Measurements from ENCODE around the gene MYZAP.
A peak's percentile ranks its signal among the peaks of the same experiment; 100 is the strongest.

The MYZAP gene

GRCh38 chr15:57557810-57558209 is 33.9 kb upstream of the MYZAP start:
- DNase-seq (no peak), ATAC-seq (ENCODE audit: insufficient read depth, low read depth) (no peak)
- H3K4me3 ChIP-seq (ENCODE audit: low read depth in 1 of 2, low read length in 2 of 2) = no peak overlapping the region
- no peaks in the 10 kb centered on the region for H3K9me3 ChIP-seq (ENCODE audit: insufficient read depth, low read length, severe bottlenecking)
- no peak overlapping the region for H3K4me2 ChIP-seq (ENCODE audit: insufficient read depth, low read length)
- H2AFZ ChIP-seq (ENCODE audit: low read depth, low read length) = no peak overlapping the region
- no peaks in the 10 kb centered on the region for H3K36me3 ChIP-seq (ENCODE audit: insufficient read depth, low read length)
- peaks cover 11% of the 10 kb centered on the region for H3K27me3 ChIP-seq (ENCODE audit: insufficient read depth, low read length, poor library complexity)
- no peaks in the 10 kb centered on the region for H4K20me1 ChIP-seq (ENCODE audit: insufficient read depth, low read length)
- H3K9ac ChIP-seq (ENCODE audit: low read depth, low read length) = no peak overlapping the region
- TF ChIP-seq, protein P1, sequence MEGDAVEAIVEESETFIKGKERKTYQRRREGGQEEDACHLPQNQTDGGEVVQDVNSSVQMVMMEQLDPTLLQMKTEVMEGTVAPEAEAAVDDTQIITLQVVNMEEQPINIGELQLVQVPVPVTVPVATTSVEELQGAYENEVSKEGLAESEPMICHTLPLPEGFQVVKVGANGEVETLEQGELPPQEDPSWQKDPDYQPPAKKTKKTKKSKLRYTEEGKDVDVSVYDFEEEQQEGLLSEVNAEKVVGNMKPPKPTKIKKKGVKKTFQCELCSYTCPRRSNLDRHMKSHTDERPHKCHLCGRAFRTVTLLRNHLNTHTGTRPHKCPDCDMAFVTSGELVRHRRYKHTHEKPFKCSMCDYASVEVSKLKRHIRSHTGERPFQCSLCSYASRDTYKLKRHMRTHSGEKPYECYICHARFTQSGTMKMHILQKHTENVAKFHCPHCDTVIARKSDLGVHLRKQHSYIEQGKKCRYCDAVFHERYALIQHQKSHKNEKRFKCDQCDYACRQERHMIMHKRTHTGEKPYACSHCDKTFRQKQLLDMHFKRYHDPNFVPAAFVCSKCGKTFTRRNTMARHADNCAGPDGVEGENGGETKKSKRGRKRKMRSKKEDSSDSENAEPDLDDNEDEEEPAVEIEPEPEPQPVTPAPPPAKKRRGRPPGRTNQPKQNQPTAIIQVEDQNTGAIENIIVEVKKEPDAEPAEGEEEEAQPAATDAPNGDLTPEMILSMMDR (IDR thresholded peaks at IDR 0.05; ENCODE audit: borderline replicate concordance, extremely low read depth, low read length, poor library complexity, severe bottlenecking) = no peak
- no peak for TF ChIP-seq EZH2 (IDR thresholded peaks at IDR 0.05; ENCODE audit: borderline replicate concordance, low read depth, low read length, severe bottlenecking)
- H3K4me1 ChIP-seq (ENCODE audit: insufficient read depth, low read length) = no peaks in the 10 kb centered on the region
- no peak overlapping the region for H3K27ac ChIP-seq (ENCODE audit: low read length)
- H3K79me2 ChIP-seq (ENCODE audit: insufficient read depth, low read length) = no peaks in the 10 kb centered on the region

- DNase-seq (peak; percentile 69), ATAC-seq (ENCODE audit: insufficient read depth, low read depth) (peak; percentile 81)
- H3K27me3 ChIP-seq (ENCODE audit: insufficient read depth, low read length, poor library complexity) = peaks cover 10% of the 10 kb centered on the region
- no peak overlapping the region for H2AFZ ChIP-seq (ENCODE audit: low read depth, low read length)
- H3K9ac ChIP-seq (ENCODE audit: low read depth, low read length) = no peak overlapping the region
- H3K36me3 ChIP-seq (ENCODE audit: insufficient read depth, low read length) = no peaks in the 10 kb centered on the region
- no peak overlapping the region for H3K27ac ChIP-seq (ENCODE audit: low read length)
- H3K4me3 ChIP-seq (ENCODE audit: low read depth in 1 of 2, low read length in 2 of 2) = no peak overlapping the region
- H4K20me1 ChIP-seq (ENCODE audit: insufficient read depth, low read length) = no peaks in the 10 kb centered on the region
- TF ChIP-seq, protein P1 (IDR thresholded peaks at IDR 0.05; ENCODE audit: borderline replicate concordance, extremely low read depth, low read length, poor library complexity, severe bottlenecking) = peak; percentile 85
- TF ChIP-seq EZH2 (IDR thresholded peaks at IDR 0.05; ENCODE audit: borderline replicate concordance, low read depth, low read length, severe bottlenecking) = no peak
- no peaks in the 10 kb centered on the region for H3K79me2 ChIP-seq (ENCODE audit: insufficient read depth, low read length)
- no peak overlapping the region for H3K4me2 ChIP-seq (ENCODE audit: insufficient read depth, low read length)
- H3K9me3 ChIP-seq (ENCODE audit: insufficient read depth, low read length, severe bottlenecking) = no peaks in the 10 kb centered on the region
- H3K4me1 ChIP-seq (ENCODE audit: insufficient read depth, low read length) = no peaks in the 10 kb centered on the region
These were observed 31.8 kb upstream of the MYZAP start for GRCh38 chr15:57559875-57560274.

DNA sequence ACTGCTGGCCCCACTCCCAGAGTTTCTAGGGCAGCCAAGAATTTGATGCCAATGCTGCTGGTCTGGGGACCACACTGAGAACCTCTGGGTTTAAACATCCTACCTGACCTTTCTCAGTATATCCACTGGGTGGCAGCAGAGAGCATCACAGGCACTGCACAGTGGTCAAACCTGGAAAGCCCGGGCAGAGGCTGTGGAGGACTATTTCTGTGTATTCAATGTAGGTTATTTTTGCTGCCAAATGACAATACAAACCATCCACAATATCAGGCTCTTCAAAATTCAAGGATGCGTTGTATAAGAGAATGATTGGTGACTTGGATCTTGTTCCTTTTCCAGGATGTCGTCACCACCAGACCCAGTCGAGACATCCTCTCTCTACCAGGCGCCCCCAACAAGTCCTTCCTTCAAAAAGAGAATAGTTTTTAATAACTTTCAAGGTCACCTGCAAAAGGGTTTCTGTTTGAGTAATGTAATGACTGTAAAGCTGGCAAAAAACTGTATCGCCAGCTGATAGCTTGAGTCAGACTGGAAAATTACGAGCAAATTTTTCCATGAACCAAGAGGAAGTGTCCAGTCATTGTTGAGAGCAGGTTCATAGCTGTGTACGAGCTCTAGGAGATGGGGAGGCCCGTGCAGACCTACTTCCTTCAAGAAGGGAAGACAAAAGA is 30.5 kb upstream of the MYZAP start:
- Histone ChIP-seq H3K36me3 (ENCODE audit: insufficient read depth, low read length) (no peaks in the 10 kb centered on the region), H3K27me3 (ENCODE audit: insufficient read depth, low read length, poor library complexity) (peaks cover 16% of the 10 kb centered on the region), H3K27ac (ENCODE audit: low read length) (no peak overlapping the region), H3K9me3 (ENCODE audit: insufficient read depth, low read length, severe bottlenecking) (no peaks in the 10 kb centered on the region), H4K20me1 (ENCODE audit: insufficient read depth, low read length) (no peaks in the 10 kb centered on the region), H3K4me1 (ENCODE audit: insufficient read depth, low read length) (peaks cover 6% of the 10 kb centered on the region), H3K79me2 (ENCODE audit: insufficient read depth, low read length) (no peaks in the 10 kb centered on the region), H3K4me3 (ENCODE audit: low read depth in 1 of 2, low read length in 2 of 2) (no peak overlapping the region), H3K9ac (ENCODE audit: low read depth, low read length) (no peak overlapping the region), H2AFZ (ENCODE audit: low read depth, low read length) (no peak overlapping the region), H3K4me2 (ENCODE audit: insufficient read depth, low read length) (no peak overlapping the region)
- DNase-seq = peak; percentile 53
- peak; percentile 80 for ATAC-seq (ENCODE audit: insufficient read depth, low read depth)
- TF ChIP-seq, protein P1 (IDR thresholded peaks at IDR 0.05; ENCODE audit: borderline replicate concordance, extremely low read depth, low read length, poor library complexity, severe bottlenecking) = peak; percentile 87
- TF ChIP-seq EZH2 (IDR thresholded peaks at IDR 0.05; ENCODE audit: borderline replicate concordance, low read depth, low read length, severe bottlenecking) = no peak
